ENCODE measurements around the gene MIEF2.

GRCh38 chr17:18241229-18241871, 19.1 kb upstream of the MIEF2 start:
- TF ChIP-seq SIN3A (IDR thresholded peaks at IDR 0.05; ENCODE audit: borderline replicate concordance, insufficient read depth, low read length) (no peak), POLR2AphosphoS5 (IDR thresholded peaks at IDR 0.05; ENCODE audit: low read depth, low read length) (no peak), TAF1 (IDR thresholded peaks at IDR 0.05; ENCODE audit: borderline replicate concordance, insufficient read depth, low read length) (no peak), REST (IDR thresholded peaks at IDR 0.05; ENCODE audit: insufficient read depth in 1 of 2, low read depth in 2 of 2, low read length in 2 of 2) (no peak), FOXP2 (optimal IDR thresholded peaks at IDR 0.05; ENCODE audit: borderline replicate concordance, extremely low read depth, extremely low read length, insufficient read depth) (no peak)
